ENCODE results near the gene MAML2.

DNA sequence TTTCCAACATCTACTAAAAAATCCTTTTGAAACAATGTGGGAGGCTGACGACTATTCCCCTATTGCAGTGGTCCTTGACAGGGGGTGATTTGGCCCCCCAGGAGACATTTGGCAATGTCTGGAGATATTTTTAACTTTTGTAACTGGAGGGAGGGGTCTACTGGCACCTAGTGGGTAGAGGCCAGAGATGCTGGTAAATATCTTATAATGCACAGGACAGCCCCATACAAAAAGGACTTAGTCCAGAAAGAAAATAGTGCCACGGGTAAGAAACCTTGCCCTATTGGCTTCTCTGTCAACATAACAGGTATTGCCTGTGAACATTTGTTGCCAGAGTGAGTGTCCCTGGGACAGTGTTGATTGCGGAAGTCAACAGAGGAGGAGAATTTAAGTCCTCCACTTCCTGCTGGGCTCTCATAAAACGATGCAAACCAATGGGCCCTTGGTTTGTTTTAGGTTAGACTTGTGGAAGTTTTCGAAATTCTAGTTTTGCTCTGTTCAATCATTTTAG, 101.6 kb downstream of the MAML2 start:
- no peak for TF ChIP-seq REST (IDR thresholded peaks at IDR 0.05; ENCODE audit: insufficient read depth in 1 of 2, low read depth in 2 of 2, low read length in 1 of 2)
- no peak for TF ChIP-seq POLR2AphosphoS5 (IDR thresholded peaks at IDR 0.05; ENCODE audit: low read depth, low read length)
- peak; percentile 66 for TF ChIP-seq CTCF (IDR thresholded peaks at IDR 0.05)
- TF ChIP-seq TCF7L2 (IDR thresholded peaks at IDR 0.05; ENCODE audit: low read depth, low read length) = no peak

Data from Panc1 (cell line).